Measurements from ENCODE around the gene RELN.

DNA sequence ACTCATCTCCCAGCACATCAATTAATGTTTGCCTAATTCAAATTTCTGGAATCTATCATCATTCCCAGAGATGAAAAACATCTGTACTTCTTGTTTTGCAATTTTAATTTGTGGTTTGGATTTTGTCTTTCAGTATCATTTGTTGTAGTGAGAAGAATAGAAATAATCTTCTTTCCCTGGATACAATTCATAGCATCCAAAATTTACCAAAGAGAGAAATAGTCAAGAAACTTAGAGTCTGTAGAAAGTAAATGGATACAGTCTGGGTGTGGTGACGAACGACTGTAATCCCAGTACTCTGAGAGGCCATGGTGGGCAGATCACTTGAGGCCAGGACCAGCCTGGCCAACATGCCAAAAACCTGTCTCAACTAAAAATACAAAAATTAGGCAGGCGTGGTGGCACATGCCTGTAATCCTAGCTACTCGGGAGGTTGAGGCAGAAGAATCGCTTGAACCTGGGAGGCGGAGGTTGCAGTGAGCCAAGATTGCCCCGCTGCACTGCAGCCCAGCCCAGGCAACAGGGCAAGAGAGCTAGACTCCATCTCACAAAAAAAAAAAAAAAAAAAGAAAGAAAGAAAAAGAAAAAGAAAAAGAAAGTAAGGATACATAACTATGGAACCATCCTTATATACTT lies 193.0 kb downstream of the RELN start:
- no peak for TF ChIP-seq TAF1 (IDR thresholded peaks at IDR 0.05; ENCODE audit: borderline replicate concordance, insufficient read depth, low read length)
- no peak for TF ChIP-seq POLR2AphosphoS5 (IDR thresholded peaks at IDR 0.05; ENCODE audit: low read depth, low read length)

Data from PFSK-1 (cell line).